ENCODE results near the gene MGAT4B. TPM values are rescaled to one million over a fixed set of nuclear protein-coding genes. Genes with fewer than 3 reads are reported as not detected.
A peak's percentile ranks its signal among the peaks of the same experiment; 100 is the strongest.

The MGAT4B gene
- polyA plus RNA-seq, 1 donor (not counting 4 experiments of a cell fraction or from before 2014, with no cell fraction given) = 69.8 TPM

DNA sequence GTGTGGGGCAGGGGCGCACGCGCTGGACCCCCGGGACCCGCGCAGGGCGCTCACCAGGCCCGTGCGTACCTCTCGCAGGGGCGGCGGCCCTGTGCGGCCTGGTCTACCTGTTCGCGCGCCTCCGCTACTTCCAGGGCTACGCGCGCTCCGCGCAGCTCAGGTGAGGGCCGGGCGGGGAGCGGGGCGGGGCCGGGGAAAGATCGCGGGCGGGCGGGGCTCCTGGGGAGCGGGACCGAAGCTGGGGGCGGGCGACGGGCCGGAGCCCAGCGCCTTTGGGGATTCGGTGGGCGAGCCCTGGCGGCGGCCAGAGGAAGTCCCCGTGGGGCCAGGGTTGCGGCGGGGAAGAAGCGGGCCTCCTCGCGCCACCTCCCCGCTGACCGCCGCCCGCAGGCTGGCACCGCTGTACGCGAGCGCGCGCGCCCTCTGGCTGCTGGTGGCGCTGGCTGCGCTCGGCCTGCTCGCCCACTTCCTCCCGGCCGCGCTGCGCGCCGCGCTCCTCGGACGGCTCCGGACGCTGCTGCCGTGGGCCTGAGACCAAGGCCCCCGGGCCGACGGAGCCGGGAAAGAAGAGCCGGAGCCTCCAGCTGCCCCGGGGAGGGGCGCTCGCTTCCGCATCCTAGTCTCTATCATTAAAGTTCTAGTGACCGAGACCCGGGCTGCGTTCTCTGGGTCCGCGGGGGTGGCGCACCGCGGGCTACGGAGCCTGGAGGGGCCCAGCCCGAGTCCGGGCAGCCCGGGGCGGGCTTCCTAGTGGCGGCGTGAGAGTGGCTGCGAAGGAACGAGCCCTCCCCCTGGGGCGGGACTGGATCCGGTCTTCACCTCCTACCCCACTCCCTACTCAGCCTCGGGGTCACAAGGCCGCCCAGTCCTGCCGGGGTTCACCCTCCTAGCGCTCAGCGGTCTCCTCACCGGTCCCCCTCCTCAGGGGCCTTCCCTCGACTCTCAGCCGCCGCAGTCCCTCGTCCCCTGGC is 10.5 kb downstream of the MGAT4B start:
- Histone ChIP-seq H3K79me2 (ENCODE audit: control insufficient read depth, insufficient read depth, low read length) (no peaks in the 10 kb centered on the region), H3K9me3 (ENCODE audit: control insufficient read depth, low read depth, low read length) (no peaks in the 10 kb centered on the region), H3K9me1 (ENCODE audit: control insufficient read depth, extremely low read depth, insufficient read depth, low read length) (no peaks in the 10 kb centered on the region), H3K27ac (ENCODE audit: control insufficient read depth, insufficient read depth, low read length) (peak overlapping the region; percentile 47), H3K36me3 (ENCODE audit: control insufficient read depth in 2 of 2, extremely low read depth in 1 of 2, insufficient read depth in 2 of 2, low read length in 2 of 2) (peaks cover 25 to 30% of the 10 kb centered on the region in 2 experiments), H3K4me1 (ENCODE audit: control insufficient read depth, extremely low read depth, insufficient read depth, low read length) (peaks cover 22% of the 10 kb centered on the region), H3K9ac (ENCODE audit: control insufficient read depth, extremely low read depth, insufficient read depth, low read length) (peak overlapping the region; percentile 65), H3K4me3 (ENCODE audit: control insufficient read depth in 2 of 3, extremely low read depth in 1 of 3, insufficient read depth in 2 of 3, low read depth in 1 of 3, low read length in 3 of 3) (peak overlapping the region; percentile 40 to 64 (median 57)), H2AFZ (ENCODE audit: control insufficient read depth, low read length) (no peak overlapping the region), H3K4me2 (ENCODE audit: control insufficient read depth, extremely low read depth, insufficient read depth, low read depth, low read length) (peak overlapping the region; percentile 76), H3K27me3 (ENCODE audit: control insufficient read depth, extremely low read depth, insufficient read depth, low read length) (no peaks in the 10 kb centered on the region), H4K20me1 (ENCODE audit: control insufficient read depth, extremely low read depth, insufficient read depth, low read length) (no peaks in the 10 kb centered on the region)
- FAIRE-seq (no peak), DNase-seq (ENCODE audit: low read depth, low spot score) (no peak)
- TF ChIP-seq CTCF (optimal IDR thresholded peaks at IDR 0.05 in 1 of 3, IDR thresholded peaks at IDR 0.05 in 1 of 3, conservative IDR thresholded peaks at IDR 0.05 in 1 of 3; ENCODE audit: extremely low read depth in 1 of 3, insufficient read depth in 2 of 3, low read length in 3 of 3) (peak in 2 of 3 experiments; percentile 35 to 68), EZH2 (IDR thresholded peaks at IDR 0.05; ENCODE audit: low read length) (no peak)
- dilution Hi-C loops (cut with MboI; ENCODE audit: extremely low pct_ligation_motif_present, low sequenced_read_pairs) = no loop called here

GRCh38 chr5:179795049-179795862 is 11.4 kb downstream of the MGAT4B start:
- H3K79me2 ChIP-seq (ENCODE audit: control insufficient read depth, insufficient read depth, low read length) = no peaks in the 10 kb centered on the region
- peaks cover 22% of the 10 kb centered on the region for H3K4me1 ChIP-seq (ENCODE audit: control insufficient read depth, extremely low read depth, insufficient read depth, low read length)
- H3K27me3 ChIP-seq (ENCODE audit: control insufficient read depth, extremely low read depth, insufficient read depth, low read length) = no peaks in the 10 kb centered on the region
- H3K9me3 ChIP-seq (ENCODE audit: control insufficient read depth, low read depth, low read length) = no peaks in the 10 kb centered on the region
- TF ChIP-seq CTCF (optimal IDR thresholded peaks at IDR 0.05 in 1 of 3, IDR thresholded peaks at IDR 0.05 in 1 of 3, conservative IDR thresholded peaks at IDR 0.05 in 1 of 3; ENCODE audit: extremely low read depth in 1 of 3, insufficient read depth in 2 of 3, low read length in 3 of 3) (no peak), EZH2 (IDR thresholded peaks at IDR 0.05; ENCODE audit: low read length) (no peak)
- DNase-seq (ENCODE audit: low read depth, low spot score) (no peak), FAIRE-seq (no peak)
- H3K9ac ChIP-seq (ENCODE audit: control insufficient read depth, extremely low read depth, insufficient read depth, low read length) = peak overlapping the region; percentile 65
- peaks cover 24 to 25% of the 10 kb centered on the region in 2 experiments for H3K36me3 ChIP-seq (ENCODE audit: control insufficient read depth in 2 of 2, extremely low read depth in 1 of 2, insufficient read depth in 2 of 2, low read length in 2 of 2)
- H3K4me3 ChIP-seq (ENCODE audit: control insufficient read depth in 2 of 3, extremely low read depth in 1 of 3, insufficient read depth in 2 of 3, low read depth in 1 of 3, low read length in 3 of 3) = peak overlapping the region; percentile 40 to 64 (median 57)
- no peaks in the 10 kb centered on the region for H4K20me1 ChIP-seq (ENCODE audit: control insufficient read depth, extremely low read depth, insufficient read depth, low read length)
- dilution Hi-C loops (cut with MboI; ENCODE audit: extremely low pct_ligation_motif_present, low sequenced_read_pairs) = no loop called here
- no peaks in the 10 kb centered on the region for H3K9me1 ChIP-seq (ENCODE audit: control insufficient read depth, extremely low read depth, insufficient read depth, low read length)
- peak overlapping the region; percentile 40 for H3K27ac ChIP-seq (ENCODE audit: control insufficient read depth, insufficient read depth, low read length)
- H2AFZ ChIP-seq (ENCODE audit: control insufficient read depth, low read length) = peak overlapping the region; percentile 33
- peak overlapping the region; percentile 75 for H3K4me2 ChIP-seq (ENCODE audit: control insufficient read depth, extremely low read depth, insufficient read depth, low read depth, low read length)

Measured in keratinocyte (primary cell).